ENCODE data around the gene PTPRE.

Gene PTPRE

DNA sequence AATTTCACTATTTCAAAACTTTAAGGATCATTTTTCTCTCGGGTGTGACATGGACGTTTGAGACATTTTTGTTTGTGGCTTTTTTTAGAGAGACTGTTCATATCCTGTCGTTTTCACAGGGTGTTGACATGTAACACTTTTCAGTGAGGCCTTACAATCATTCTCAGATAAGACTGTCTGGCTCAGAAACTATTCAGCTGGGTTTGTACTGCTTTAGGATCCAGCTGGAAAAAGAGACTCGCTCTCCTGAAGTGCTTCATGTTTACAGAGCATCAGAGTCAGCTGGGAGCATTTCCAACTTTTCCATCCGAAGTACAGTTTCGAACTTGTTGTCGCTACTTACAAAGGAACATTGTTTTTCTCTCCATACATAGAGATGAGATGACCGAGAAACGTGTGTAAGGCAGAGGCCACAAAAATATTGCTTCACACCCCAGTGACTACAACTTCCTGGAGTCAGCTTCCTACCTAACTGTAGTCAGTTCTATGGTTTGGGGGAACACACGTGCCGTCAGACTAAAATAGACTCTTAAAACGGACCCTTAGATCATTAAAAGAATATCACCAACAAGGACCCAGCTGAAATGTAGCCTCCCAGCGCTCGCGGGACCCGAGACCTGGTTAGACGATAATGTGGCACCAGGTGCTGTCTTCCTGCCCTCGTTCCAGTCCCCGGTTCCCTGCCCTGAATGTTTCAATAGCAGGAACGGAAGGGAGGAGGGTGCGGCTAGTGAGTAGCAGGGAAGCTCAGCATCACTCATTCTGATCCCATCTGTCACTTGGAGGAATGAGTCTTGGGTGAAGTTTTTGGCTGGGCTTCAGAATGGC is 141.3 kb downstream of the PTPRE start (continued):
- TF ChIP-seq CSDC2 (CRISPR knock-in tag; IDR thresholded peaks at IDR 0.05) (no peak), RARB (CRISPR knock-in tag; IDR thresholded peaks at IDR 0.05) (no peak), ESRRG (CRISPR knock-in tag; IDR thresholded peaks at IDR 0.05) (no peak), ISL1 (CRISPR knock-in tag; IDR thresholded peaks at IDR 0.05) (no peak), TCF4 (CRISPR knock-in tag; IDR thresholded peaks at IDR 0.05; ENCODE audit: borderline replicate concordance) (no peak), ZNF565 (CRISPR knock-in tag; conservative IDR thresholded peaks at IDR 0.05; ENCODE audit: low read depth) (no peak), SNAI2 (CRISPR knock-in tag; IDR thresholded peaks at IDR 0.05) (no peak), ZNF70 (CRISPR knock-in tag; IDR thresholded peaks at IDR 0.05) (no peak)
- TF ChIP-seq, protein P1, sequence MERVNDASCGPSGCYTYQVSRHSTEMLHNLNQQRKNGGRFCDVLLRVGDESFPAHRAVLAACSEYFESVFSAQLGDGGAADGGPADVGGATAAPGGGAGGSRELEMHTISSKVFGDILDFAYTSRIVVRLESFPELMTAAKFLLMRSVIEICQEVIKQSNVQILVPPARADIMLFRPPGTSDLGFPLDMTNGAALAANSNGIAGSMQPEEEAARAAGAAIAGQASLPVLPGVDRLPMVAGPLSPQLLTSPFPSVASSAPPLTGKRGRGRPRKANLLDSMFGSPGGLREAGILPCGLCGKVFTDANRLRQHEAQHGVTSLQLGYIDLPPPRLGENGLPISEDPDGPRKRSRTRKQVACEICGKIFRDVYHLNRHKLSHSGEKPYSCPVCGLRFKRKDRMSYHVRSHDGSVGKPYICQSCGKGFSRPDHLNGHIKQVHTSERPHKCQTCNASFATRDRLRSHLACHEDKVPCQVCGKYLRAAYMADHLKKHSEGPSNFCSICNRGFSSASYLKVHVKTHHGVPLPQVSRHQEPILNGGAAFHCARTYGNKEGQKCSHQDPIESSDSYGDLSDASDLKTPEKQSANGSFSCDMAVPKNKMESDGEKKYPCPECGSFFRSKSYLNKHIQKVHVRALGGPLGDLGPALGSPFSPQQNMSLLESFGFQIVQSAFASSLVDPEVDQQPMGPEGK (CRISPR knock-in tag; IDR thresholded peaks at IDR 0.05; ENCODE audit: borderline replicate concordance): no peak

DNA sequence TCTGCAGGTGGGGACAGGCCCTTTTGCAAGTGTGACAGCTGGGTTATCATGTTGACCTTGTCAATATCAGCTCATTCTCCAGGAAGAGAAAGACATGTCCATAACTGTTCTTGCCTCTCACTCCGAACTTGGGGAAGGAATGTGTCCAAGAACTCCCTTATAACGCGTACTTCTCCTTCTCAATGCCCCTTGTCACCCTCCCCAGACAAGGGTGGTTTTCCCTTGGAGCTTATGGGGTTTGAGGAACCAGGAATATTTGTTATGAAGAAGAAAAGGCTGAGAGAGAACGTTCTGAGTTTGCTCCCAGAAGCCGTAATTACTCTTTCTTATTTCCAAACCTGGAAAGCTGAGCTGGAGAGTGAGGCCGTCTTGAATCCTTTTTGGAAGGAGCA is 141.9 kb downstream of the PTPRE start:
- ATAC-seq: no peak
- no peak for TF ChIP-seq ZNF8 (CRISPR knock-in tag; IDR thresholded peaks at IDR 0.05)
- TF ChIP-seq, protein P2, sequence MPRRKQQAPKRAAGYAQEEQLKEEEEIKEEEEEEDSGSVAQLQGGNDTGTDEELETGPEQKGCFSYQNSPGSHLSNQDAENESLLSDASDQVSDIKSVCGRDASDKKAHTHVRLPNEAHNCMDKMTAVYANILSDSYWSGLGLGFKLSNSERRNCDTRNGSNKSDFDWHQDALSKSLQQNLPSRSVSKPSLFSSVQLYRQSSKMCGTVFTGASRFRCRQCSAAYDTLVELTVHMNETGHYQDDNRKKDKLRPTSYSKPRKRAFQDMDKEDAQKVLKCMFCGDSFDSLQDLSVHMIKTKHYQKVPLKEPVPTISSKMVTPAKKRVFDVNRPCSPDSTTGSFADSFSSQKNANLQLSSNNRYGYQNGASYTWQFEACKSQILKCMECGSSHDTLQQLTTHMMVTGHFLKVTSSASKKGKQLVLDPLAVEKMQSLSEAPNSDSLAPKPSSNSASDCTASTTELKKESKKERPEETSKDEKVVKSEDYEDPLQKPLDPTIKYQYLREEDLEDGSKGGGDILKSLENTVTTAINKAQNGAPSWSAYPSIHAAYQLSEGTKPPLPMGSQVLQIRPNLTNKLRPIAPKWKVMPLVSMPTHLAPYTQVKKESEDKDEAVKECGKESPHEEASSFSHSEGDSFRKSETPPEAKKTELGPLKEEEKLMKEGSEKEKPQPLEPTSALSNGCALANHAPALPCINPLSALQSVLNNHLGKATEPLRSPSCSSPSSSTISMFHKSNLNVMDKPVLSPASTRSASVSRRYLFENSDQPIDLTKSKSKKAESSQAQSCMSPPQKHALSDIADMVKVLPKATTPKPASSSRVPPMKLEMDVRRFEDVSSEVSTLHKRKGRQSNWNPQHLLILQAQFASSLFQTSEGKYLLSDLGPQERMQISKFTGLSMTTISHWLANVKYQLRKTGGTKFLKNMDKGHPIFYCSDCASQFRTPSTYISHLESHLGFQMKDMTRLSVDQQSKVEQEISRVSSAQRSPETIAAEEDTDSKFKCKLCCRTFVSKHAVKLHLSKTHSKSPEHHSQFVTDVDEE (CRISPR knock-in tag; IDR thresholded peaks at IDR 0.05): no peak
- TF ChIP-seq ARNTL (CRISPR knock-in tag; IDR thresholded peaks at IDR 0.05; ENCODE audit: borderline replicate concordance, low read depth): no peak
- no peak for TF ChIP-seq ZNF565 (CRISPR knock-in tag; conservative IDR thresholded peaks at IDR 0.05; ENCODE audit: low read depth)
- TF ChIP-seq, protein P3, sequence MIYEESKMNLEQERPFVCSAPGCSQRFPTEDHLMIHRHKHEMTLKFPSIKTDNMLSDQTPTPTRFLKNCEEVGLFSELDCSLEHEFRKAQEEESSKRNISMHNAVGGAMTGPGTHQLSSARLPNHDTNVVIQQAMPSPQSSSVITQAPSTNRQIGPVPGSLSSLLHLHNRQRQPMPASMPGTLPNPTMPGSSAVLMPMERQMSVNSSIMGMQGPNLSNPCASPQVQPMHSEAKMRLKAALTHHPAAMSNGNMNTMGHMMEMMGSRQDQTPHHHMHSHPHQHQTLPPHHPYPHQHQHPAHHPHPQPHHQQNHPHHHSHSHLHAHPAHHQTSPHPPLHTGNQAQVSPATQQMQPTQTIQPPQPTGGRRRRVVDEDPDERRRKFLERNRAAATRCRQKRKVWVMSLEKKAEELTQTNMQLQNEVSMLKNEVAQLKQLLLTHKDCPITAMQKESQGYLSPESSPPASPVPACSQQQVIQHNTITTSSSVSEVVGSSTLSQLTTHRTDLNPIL (CRISPR knock-in tag; IDR thresholded peaks at IDR 0.05; ENCODE audit: low read depth): no peak

DNA sequence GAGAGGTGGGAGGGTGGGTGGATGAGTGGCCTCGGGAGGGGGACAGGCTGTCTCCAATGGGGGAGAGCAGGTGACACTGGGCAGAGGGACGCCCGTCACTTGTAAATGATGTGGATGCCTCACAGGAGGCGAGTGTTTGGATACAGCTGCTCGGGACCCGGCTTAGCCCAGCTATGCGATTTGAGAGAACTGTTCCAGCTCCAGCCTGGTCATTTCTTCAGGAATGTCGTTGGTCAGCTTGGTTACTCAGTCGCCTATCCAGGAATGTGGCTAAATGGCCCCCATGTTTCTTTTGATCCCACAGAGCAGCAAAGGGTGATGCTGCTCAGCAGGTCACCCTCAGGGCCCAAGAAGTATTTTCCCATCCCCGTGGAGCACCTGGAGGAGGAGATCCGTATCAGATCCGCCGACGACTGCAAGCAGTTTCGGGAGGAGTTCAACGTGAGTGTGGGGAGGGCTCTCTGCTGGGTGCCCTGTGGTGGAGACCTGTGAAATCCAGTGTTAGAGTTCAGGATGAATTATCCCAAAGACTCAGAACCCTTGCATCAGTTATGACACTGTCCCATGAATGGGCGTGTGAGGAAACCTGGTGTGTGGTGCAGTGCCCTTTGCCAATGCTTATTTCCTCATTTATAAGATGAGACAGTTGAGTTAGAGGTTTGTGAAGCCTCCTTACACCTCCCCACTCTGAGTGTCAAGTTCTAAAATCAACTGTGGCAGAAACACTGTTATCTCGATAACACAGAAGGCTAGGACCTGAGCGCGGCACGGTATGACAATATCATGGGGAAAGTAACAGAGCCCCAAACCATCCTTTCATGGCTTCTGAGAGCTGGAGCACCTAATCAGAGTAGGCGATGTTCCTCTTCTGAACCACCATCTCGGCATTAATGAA is 142.6 kb downstream of the PTPRE start:
- TF ChIP-seq ZFP3 (CRISPR knock-in tag; IDR thresholded peaks at IDR 0.05) (no peak), ZFP30 (CRISPR knock-in tag; IDR thresholded peaks at IDR 0.05) (no peak), TCF4 (CRISPR knock-in tag; IDR thresholded peaks at IDR 0.05; ENCODE audit: borderline replicate concordance) (no peak), ZC3H10 (CRISPR knock-in tag; IDR thresholded peaks at IDR 0.05) (no peak), TOX (CRISPR knock-in tag; IDR thresholded peaks at IDR 0.05; ENCODE audit: borderline replicate concordance) (no peak), GLIS3 (CRISPR knock-in tag; IDR thresholded peaks at IDR 0.05) (no peak), ZNF8 (CRISPR knock-in tag; IDR thresholded peaks at IDR 0.05) (no peak), ZNF565 (CRISPR knock-in tag; conservative IDR thresholded peaks at IDR 0.05; ENCODE audit: low read depth) (no peak), PPARA (CRISPR knock-in tag; IDR thresholded peaks at IDR 0.05; ENCODE audit: borderline replicate concordance) (no peak), CSDC2 (CRISPR knock-in tag; IDR thresholded peaks at IDR 0.05) (no peak), OSR1 (CRISPR knock-in tag; IDR thresholded peaks at IDR 0.05) (no peak), ZNF70 (CRISPR knock-in tag; IDR thresholded peaks at IDR 0.05) (no peak), BACH2 (CRISPR knock-in tag; IDR thresholded peaks at IDR 0.05; ENCODE audit: borderline replicate concordance) (no peak)
- TF ChIP-seq, protein P3 (CRISPR knock-in tag; IDR thresholded peaks at IDR 0.05; ENCODE audit: low read depth): no peak
- TF ChIP-seq, protein P4, sequence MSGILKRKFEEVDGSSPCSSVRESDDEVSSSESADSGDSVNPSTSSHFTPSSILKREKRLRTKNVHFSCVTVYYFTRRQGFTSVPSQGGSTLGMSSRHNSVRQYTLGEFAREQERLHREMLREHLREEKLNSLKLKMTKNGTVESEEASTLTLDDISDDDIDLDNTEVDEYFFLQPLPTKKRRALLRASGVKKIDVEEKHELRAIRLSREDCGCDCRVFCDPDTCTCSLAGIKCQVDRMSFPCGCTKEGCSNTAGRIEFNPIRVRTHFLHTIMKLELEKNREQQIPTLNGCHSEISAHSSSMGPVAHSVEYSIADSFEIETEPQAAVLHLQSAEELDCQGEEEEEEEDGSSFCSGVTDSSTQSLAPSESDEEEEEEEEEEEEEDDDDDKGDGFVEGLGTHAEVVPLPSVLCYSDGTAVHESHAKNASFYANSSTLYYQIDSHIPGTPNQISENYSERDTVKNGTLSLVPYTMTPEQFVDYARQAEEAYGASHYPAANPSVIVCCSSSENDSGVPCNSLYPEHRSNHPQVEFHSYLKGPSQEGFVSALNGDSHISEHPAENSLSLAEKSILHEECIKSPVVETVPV (CRISPR knock-in tag; IDR thresholded peaks at IDR 0.05): no peak
- TF ChIP-seq, protein P1 (CRISPR knock-in tag; IDR thresholded peaks at IDR 0.05; ENCODE audit: borderline replicate concordance): no peak
- TF ChIP-seq, protein P5, sequence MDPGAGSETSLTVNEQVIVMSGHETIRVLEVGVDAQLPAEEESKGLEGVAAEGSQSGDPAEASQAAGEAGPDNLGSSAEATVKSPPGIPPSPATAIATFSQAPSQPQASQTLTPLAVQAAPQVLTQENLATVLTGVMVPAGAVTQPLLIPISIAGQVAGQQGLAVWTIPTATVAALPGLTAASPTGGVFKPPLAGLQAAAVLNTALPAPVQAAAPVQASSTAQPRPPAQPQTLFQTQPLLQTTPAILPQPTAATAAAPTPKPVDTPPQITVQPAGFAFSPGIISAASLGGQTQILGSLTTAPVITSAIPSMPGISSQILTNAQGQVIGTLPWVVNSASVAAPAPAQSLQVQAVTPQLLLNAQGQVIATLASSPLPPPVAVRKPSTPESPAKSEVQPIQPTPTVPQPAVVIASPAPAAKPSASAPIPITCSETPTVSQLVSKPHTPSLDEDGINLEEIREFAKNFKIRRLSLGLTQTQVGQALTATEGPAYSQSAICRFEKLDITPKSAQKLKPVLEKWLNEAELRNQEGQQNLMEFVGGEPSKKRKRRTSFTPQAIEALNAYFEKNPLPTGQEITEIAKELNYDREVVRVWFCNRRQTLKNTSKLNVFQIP (CRISPR knock-in tag; IDR thresholded peaks at IDR 0.05; ENCODE audit: borderline replicate concordance, low read depth): no peak
- no peak for ATAC-seq

Measured in SK-N-SH treated with all-trans-retinoic acid at 6 μM for 48 hours (cell line).